ENCODE results near the gene TRPV3.

Gene TRPV3

GRCh38 chr17:3513305-3514035 is 44.1 kb downstream of the TRPV3 start:
- Histone ChIP-seq H3K36me3 (ENCODE audit: insufficient read depth, low read length) (no peaks in the 10 kb centered on the region), H3K4me2 (ENCODE audit: insufficient read depth, low read length) (no peak overlapping the region), H3K27me3 (ENCODE audit: insufficient read depth, low read length, poor library complexity) (peaks cover 3% of the 10 kb centered on the region), H2AFZ (ENCODE audit: low read depth, low read length) (no peak overlapping the region), H3K9ac (ENCODE audit: low read depth, low read length) (no peak overlapping the region), H4K20me1 (ENCODE audit: insufficient read depth, low read length) (no peaks in the 10 kb centered on the region), H3K4me3 (ENCODE audit: low read depth in 1 of 2, low read length in 2 of 2) (no peak overlapping the region), H3K27ac (ENCODE audit: low read length) (no peak overlapping the region), H3K4me1 (ENCODE audit: insufficient read depth, low read length) (no peaks in the 10 kb centered on the region), H3K79me2 (ENCODE audit: insufficient read depth, low read length) (no peaks in the 10 kb centered on the region), H3K9me3 (ENCODE audit: insufficient read depth, low read length, severe bottlenecking) (no peaks in the 10 kb centered on the region)
- no peak for DNase-seq
- TF ChIP-seq CTCF (IDR thresholded peaks at IDR 0.05; ENCODE audit: borderline replicate concordance, extremely low read depth, low read length, poor library complexity, severe bottlenecking) = no peak
- TF ChIP-seq EZH2 (IDR thresholded peaks at IDR 0.05; ENCODE audit: borderline replicate concordance, low read depth, low read length, severe bottlenecking) = no peak
- ATAC-seq (ENCODE audit: insufficient read depth, low read depth) = no peak

- H3K36me3 ChIP-seq (ENCODE audit: insufficient read depth, low read length) = no peaks in the 10 kb centered on the region
- H3K4me3 ChIP-seq (ENCODE audit: low read depth in 1 of 2, low read length in 2 of 2) = no peak overlapping the region
- no peaks in the 10 kb centered on the region for H4K20me1 ChIP-seq (ENCODE audit: insufficient read depth, low read length)
- H3K79me2 ChIP-seq (ENCODE audit: insufficient read depth, low read length) = no peaks in the 10 kb centered on the region
- H3K4me1 ChIP-seq (ENCODE audit: insufficient read depth, low read length) = no peaks in the 10 kb centered on the region
- no peak overlapping the region for H3K4me2 ChIP-seq (ENCODE audit: insufficient read depth, low read length)
- no peak for ATAC-seq (ENCODE audit: insufficient read depth, low read depth)
- H2AFZ ChIP-seq (ENCODE audit: low read depth, low read length) = no peak overlapping the region
- H3K27ac ChIP-seq (ENCODE audit: low read length) = no peak overlapping the region
- TF ChIP-seq EZH2 (IDR thresholded peaks at IDR 0.05; ENCODE audit: borderline replicate concordance, low read depth, low read length, severe bottlenecking) (no peak), CTCF (IDR thresholded peaks at IDR 0.05; ENCODE audit: borderline replicate concordance, extremely low read depth, low read length, poor library complexity, severe bottlenecking) (no peak)
- peaks cover 3% of the 10 kb centered on the region for H3K27me3 ChIP-seq (ENCODE audit: insufficient read depth, low read length, poor library complexity)
- no peaks in the 10 kb centered on the region for H3K9me3 ChIP-seq (ENCODE audit: insufficient read depth, low read length, severe bottlenecking)
- no peak overlapping the region for H3K9ac ChIP-seq (ENCODE audit: low read depth, low read length)
- DNase-seq = no peak
Observed at GRCh38 chr17:3512505-3513171, 45.0 kb downstream of the TRPV3 start.

GRCh38 chr17:3511852-3512504 is 45.6 kb downstream of the TRPV3 start:
- Histone ChIP-seq H3K4me2 (ENCODE audit: insufficient read depth, low read length) (no peak overlapping the region), H3K4me3 (ENCODE audit: low read depth in 1 of 2, low read length in 2 of 2) (no peak overlapping the region), H4K20me1 (ENCODE audit: insufficient read depth, low read length) (no peaks in the 10 kb centered on the region), H3K36me3 (ENCODE audit: insufficient read depth, low read length) (no peaks in the 10 kb centered on the region), H3K4me1 (ENCODE audit: insufficient read depth, low read length) (no peaks in the 10 kb centered on the region), H3K27me3 (ENCODE audit: insufficient read depth, low read length, poor library complexity) (peaks cover 3% of the 10 kb centered on the region), H3K9me3 (ENCODE audit: insufficient read depth, low read length, severe bottlenecking) (no peaks in the 10 kb centered on the region), H3K27ac (ENCODE audit: low read length) (no peak overlapping the region), H2AFZ (ENCODE audit: low read depth, low read length) (no peak overlapping the region), H3K9ac (ENCODE audit: low read depth, low read length) (no peak overlapping the region), H3K79me2 (ENCODE audit: insufficient read depth, low read length) (no peaks in the 10 kb centered on the region)
- no peak for DNase-seq
- ATAC-seq (ENCODE audit: insufficient read depth, low read depth) = no peak
- no peak for TF ChIP-seq CTCF (IDR thresholded peaks at IDR 0.05; ENCODE audit: borderline replicate concordance, extremely low read depth, low read length, poor library complexity, severe bottlenecking)
- no peak for TF ChIP-seq EZH2 (IDR thresholded peaks at IDR 0.05; ENCODE audit: borderline replicate concordance, low read depth, low read length, severe bottlenecking)

All from DND-41 (cell line).